ENCODE measurements around the gene CHN1. TPM values are rescaled to one million over a fixed set of nuclear protein-coding genes. Genes with fewer than 3 reads are reported as not detected.

CHN1 gene
- total RNA-seq, 4 donors from 2014 or later: 0.66 to 4.7 (median 2.4) TPM

DNA sequence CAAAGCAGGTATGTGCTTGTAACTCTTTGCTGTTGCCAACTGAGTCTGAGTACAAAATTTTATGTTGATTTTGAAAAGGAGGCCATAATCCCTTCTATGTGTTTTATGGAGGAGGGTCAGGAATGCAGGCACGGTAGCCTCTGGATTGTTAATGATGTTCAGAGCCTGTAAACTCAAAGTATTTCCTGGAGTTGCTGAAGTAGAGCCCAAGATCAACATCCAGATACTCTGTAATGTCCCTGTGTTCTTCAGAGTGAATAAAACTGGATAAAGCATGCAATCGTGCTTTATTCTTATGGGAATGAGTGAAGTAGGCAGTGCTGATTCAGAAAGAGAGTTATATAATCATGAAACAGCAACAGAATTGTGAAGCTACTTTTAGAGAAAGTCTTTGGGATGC lies 179.1 kb downstream of the CHN1 start:
- DNase-seq (no peak), ATAC-seq (no peak)
- TF ChIP-seq POLR2A (IDR thresholded peaks at IDR 0.05): no peak
- TF ChIP-seq, protein P1, sequence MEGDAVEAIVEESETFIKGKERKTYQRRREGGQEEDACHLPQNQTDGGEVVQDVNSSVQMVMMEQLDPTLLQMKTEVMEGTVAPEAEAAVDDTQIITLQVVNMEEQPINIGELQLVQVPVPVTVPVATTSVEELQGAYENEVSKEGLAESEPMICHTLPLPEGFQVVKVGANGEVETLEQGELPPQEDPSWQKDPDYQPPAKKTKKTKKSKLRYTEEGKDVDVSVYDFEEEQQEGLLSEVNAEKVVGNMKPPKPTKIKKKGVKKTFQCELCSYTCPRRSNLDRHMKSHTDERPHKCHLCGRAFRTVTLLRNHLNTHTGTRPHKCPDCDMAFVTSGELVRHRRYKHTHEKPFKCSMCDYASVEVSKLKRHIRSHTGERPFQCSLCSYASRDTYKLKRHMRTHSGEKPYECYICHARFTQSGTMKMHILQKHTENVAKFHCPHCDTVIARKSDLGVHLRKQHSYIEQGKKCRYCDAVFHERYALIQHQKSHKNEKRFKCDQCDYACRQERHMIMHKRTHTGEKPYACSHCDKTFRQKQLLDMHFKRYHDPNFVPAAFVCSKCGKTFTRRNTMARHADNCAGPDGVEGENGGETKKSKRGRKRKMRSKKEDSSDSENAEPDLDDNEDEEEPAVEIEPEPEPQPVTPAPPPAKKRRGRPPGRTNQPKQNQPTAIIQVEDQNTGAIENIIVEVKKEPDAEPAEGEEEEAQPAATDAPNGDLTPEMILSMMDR (IDR thresholded peaks at IDR 0.05 in 4 of 5, conservative IDR thresholded peaks at IDR 0.05 in 1 of 5): no peak
- no peak overlapping the region for H3K4me3 ChIP-seq
- H3K9me3 ChIP-seq: no peaks in the 10 kb centered on the region
- H3K4me1 ChIP-seq: no peaks in the 10 kb centered on the region
- intact Hi-C loops (cut with DNase I; ENCODE audit: low total_unique reads): no loop called here
- no peaks in the 10 kb centered on the region for H3K36me3 ChIP-seq
- in situ Hi-C loops (cut with MboI; ENCODE audit: low sequenced_read_pairs in 4 of 4): no loop called here
- no peaks in the 10 kb centered on the region for H3K27me3 ChIP-seq
- H3K27ac ChIP-seq: no peak overlapping the region

DNA sequence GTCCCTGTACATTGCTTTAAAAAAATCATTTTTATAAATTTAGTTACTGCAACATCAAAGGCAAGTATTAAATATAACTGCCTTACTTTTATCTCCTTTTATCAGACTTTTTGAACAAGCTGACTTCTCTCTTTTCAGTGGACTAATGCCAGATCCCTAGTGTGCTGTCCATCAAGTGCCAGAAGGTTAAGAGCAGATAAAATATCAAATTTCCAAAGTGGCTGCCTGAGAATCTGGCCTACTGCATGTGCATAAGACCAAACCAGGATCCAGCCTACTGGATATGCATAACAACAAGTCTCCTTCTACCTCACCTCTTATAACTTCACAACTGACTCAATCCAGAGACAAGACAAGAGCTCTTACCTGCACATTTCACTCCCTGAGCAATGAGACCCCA lies 181.1 kb downstream of the CHN1 start:
- no peaks in the 10 kb centered on the region for H3K4me1 ChIP-seq
- no peaks in the 10 kb centered on the region for H3K9me3 ChIP-seq
- no peaks in the 10 kb centered on the region for H3K36me3 ChIP-seq
- H3K27ac ChIP-seq: no peak overlapping the region
- H3K4me3 ChIP-seq: no peak overlapping the region
- ATAC-seq (no peak), DNase-seq (no peak)
- H3K27me3 ChIP-seq: no peaks in the 10 kb centered on the region
- no peak for TF ChIP-seq POLR2A (IDR thresholded peaks at IDR 0.05)
- TF ChIP-seq, protein P1 (IDR thresholded peaks at IDR 0.05 in 4 of 5, conservative IDR thresholded peaks at IDR 0.05 in 1 of 5): no peak
- intact Hi-C loops (cut with DNase I; ENCODE audit: low total_unique reads): no loop called here
- in situ Hi-C loops (cut with MboI; ENCODE audit: low sequenced_read_pairs in 4 of 4): no loop called here

DNA sequence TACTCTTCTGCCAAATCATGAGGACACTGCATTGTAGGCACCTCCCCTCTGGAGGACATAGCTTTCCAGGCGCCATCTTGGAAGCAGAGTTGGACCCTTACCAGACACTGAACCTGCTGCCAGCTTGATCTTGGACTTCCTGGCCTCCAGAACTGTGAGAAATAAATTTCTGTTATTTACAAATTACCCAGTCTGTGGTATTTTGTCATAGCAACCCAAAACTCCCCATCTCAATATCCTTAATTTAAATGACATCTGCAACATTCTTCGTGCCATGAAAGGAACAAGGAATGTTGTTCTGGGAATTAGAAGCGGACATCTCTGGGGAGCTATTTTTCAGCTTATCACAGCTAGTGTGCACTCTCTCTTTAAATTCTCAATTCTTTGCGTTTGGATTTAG lies 183.6 kb downstream of the CHN1 start:
- Histone ChIP-seq H3K4me3 (no peak overlapping the region), H3K4me1 (no peaks in the 10 kb centered on the region), H3K27ac (no peak overlapping the region), H3K36me3 (no peaks in the 10 kb centered on the region), H3K9me3 (no peaks in the 10 kb centered on the region), H3K27me3 (no peaks in the 10 kb centered on the region)
- in situ Hi-C loops (cut with MboI; ENCODE audit: low sequenced_read_pairs in 4 of 4): no loop called here
- ATAC-seq: no peak
- TF ChIP-seq, protein P1 (IDR thresholded peaks at IDR 0.05 in 4 of 5, conservative IDR thresholded peaks at IDR 0.05 in 1 of 5): no peak
- no peak for TF ChIP-seq POLR2A (IDR thresholded peaks at IDR 0.05)
- no peak for DNase-seq
- intact Hi-C loops (cut with DNase I; ENCODE audit: low total_unique reads): no loop called here

DNA sequence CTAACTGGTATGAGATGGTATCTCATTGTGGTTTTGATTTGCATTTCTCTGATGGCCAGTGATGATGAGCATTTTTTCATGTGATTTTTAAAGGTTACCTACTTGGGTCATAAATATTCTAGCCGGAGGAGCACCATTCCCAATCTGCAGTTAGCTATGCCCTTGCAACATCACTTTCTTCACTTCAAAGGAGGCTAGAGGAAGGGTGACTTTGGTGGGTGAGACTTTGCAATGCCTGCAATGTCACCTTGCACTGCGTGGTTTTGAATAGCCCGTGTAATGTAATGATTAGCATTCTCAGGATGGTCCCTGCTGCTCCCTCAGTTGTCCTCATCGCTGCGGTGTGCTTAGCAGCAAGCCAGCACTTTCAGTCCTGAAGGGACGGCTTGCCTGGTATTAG lies 184.8 kb downstream of the CHN1 start:
- Histone ChIP-seq H3K27me3 (no peaks in the 10 kb centered on the region), H3K4me1 (no peaks in the 10 kb centered on the region), H3K9me3 (no peaks in the 10 kb centered on the region), H3K36me3 (no peaks in the 10 kb centered on the region), H3K27ac (no peak overlapping the region), H3K4me3 (no peak overlapping the region)
- no peak for TF ChIP-seq POLR2A (IDR thresholded peaks at IDR 0.05)
- TF ChIP-seq, protein P1 (IDR thresholded peaks at IDR 0.05 in 4 of 5, conservative IDR thresholded peaks at IDR 0.05 in 1 of 5): no peak
- DNase-seq (no peak), ATAC-seq (no peak)
- intact Hi-C loops (cut with DNase I; ENCODE audit: low total_unique reads) (no loop called here), in situ Hi-C loops (cut with MboI; ENCODE audit: low sequenced_read_pairs in 4 of 4) (no loop called here)

DNA sequence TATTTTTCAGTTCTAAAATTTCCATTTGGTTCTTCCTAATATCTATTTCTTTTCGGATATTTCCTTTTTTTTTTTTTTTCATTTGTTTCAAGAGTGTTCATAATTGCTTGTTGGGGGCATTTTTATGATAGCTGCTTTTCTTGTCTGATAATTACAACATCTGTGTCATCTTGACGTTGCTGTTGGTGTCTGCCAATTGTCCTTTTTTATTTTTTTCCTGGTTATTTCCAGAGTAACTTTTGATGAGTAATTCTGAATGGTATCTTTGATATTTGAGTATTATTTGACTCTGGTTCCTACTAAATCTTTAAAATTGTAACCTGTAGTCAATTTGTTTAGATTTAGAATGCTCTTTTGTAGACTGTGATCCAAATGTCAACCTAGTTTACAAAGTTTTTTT lies 189.7 kb downstream of the CHN1 start:
- Histone ChIP-seq H3K4me3 (no peak overlapping the region), H3K9me3 (no peaks in the 10 kb centered on the region), H3K27ac (no peak overlapping the region), H3K27me3 (no peaks in the 10 kb centered on the region), H3K4me1 (no peaks in the 10 kb centered on the region), H3K36me3 (no peaks in the 10 kb centered on the region)
- intact Hi-C loops (cut with DNase I; ENCODE audit: low total_unique reads) (no loop called here), in situ Hi-C loops (cut with MboI; ENCODE audit: low sequenced_read_pairs in 4 of 4) (no loop called here)
- ATAC-seq: no peak
- DNase-seq: no peak
- TF ChIP-seq, protein P1 (IDR thresholded peaks at IDR 0.05 in 4 of 5, conservative IDR thresholded peaks at IDR 0.05 in 1 of 5): no peak
- no peak for TF ChIP-seq POLR2A (IDR thresholded peaks at IDR 0.05)

Measured in gastrocnemius medialis (tissue), 4 donors.